Transverse colon (tissue), 4 donors: ENCODE measurements around the gene LAMC2. TPM values are rescaled to one million over a fixed set of nuclear protein-coding genes. Genes with fewer than 3 reads are reported as not detected.

Experiments
- DNase-seq: peaks from one replicate; pipeline ENCODE4 v3.0.0-alpha.2; 2019
- H3K27ac ChIP-seq, 4 donors: fragments of 200-600 bp; sonication (generic); 2 replicates each; pipeline ENCODE4 v1.5.1; 2016 to 2018; ENCODE audit warnings: inconsistent platforms in 4 of 4
- H3K27me3 ChIP-seq: fragments of 200-600 bp; sonication (generic); 2 replicates; pipeline ENCODE4 v1.5.1; 2017; ENCODE audit warnings: inconsistent platforms
- H3K36me3 ChIP-seq, 4 donors: fragments of 200-600 bp; sonication (generic); 2 replicates each; pipeline ENCODE4 v1.5.1; 2017 to 2019; ENCODE audit warnings: inconsistent platforms in 4 of 4
- H3K4me1 ChIP-seq, 4 donors: fragments of 200-600 bp; sonication (generic); 2 replicates each; pipeline ENCODE4 v1.5.1; 2017 to 2020; ENCODE audit warnings: inconsistent platforms in 4 of 4
- H3K4me3 ChIP-seq, 4 donors: fragments of 200-600 bp; sonication (generic); 1 replicate in 1 of 4; 2 replicates in 3 of 4; pipeline versions ENCODE4 v1.5.1 to v1.6.1; 2017 to 2019; ENCODE audit warnings: inconsistent platforms in 4 of 4
- H3K9me3 ChIP-seq, 2 donors: fragments of 200-600 bp; sonication (generic); 2 replicates each; pipeline ENCODE4 v1.5.1; 2017 to 2019; ENCODE audit warnings: inconsistent platforms in 2 of 2
- EP300 ChIP-seq: sonication (generic); formaldehyde crosslinking; IDR thresholded peaks from one replicate; pipeline ENCODE4 v1.6.1; 2017; ENCODE audit warnings: antibody characterized with exemption, low read depth
- POLR2A ChIP-seq: fragments of 450-650 bp; IDR thresholded peaks from one replicate; pipeline ENCODE4 v1.6.1; 2016; ENCODE audit warnings: antibody characterized with exemption, mild to moderate bottlenecking, moderate library complexity
- POLR2AphosphoS5 ChIP-seq, 3 donors: sonication (generic); formaldehyde crosslinking; IDR thresholded peaks; one replicate each; pipeline ENCODE4 v1.6.1; 2016; ENCODE audit warnings: antibody characterized with exemption in 3 of 3
- WGBS, 2 donors: methylation state at CpG; one replicate each; pipeline ENCODE4 v1.1.5; 2018; ENCODE audit warnings: low coverage in 1 of 2; 5-methylcytosine and 5-hydroxymethylcytosine counted together
- in situ Hi-C, 4 donors: fragments of 200-750 bp; cut with MboI; loops; one replicate each; pipeline versions ENCODE4 v1.15.0 to v1.15.1; 2017; ENCODE audit warnings: low sequenced_read_pairs in 3 of 4, low pct_ligation_motif_present in 1 of 4, low pct_unique_long_range_greater_than_20kb in 1 of 4
- intact Hi-C: fragments of 100-400 bp; cut with DNase I; formaldehyde crosslinking; loops from one replicate; pipeline ENCODE4 v1.15.1; 2023; ENCODE audit warnings: low total_unique reads
- total RNA-seq, 4 donors: library from RNA; depleted of rRNA; stranded (reverse); fragments of >200 nt; gene quantifications; one replicate each; pipeline ENCODE4 v1.1.0, GENCODE V29; 2016
- TF ChIP-seq, protein P1 (sequence below), 5 experiments: fragments of 200-600 bp in 3 of 5; fragments of 450-650 bp in 2 of 5; sonication (generic) in 3 of 5; IDR thresholded peaks; 1 replicate in 2 of 5; 2 replicates in 3 of 5; pipeline ENCODE4 v1.5.1; 2016 to 2017; ENCODE audit warnings: antibody characterized with exemption in 5 of 5, inconsistent platforms in 3 of 5, mild to moderate bottlenecking in 2 of 5, moderate library complexity in 1 of 5

Gene LAMC2
- total RNA-seq, 4 donors from 2014 or later = 9.7 to 25.9 (median 16.1) TPM

DNA sequence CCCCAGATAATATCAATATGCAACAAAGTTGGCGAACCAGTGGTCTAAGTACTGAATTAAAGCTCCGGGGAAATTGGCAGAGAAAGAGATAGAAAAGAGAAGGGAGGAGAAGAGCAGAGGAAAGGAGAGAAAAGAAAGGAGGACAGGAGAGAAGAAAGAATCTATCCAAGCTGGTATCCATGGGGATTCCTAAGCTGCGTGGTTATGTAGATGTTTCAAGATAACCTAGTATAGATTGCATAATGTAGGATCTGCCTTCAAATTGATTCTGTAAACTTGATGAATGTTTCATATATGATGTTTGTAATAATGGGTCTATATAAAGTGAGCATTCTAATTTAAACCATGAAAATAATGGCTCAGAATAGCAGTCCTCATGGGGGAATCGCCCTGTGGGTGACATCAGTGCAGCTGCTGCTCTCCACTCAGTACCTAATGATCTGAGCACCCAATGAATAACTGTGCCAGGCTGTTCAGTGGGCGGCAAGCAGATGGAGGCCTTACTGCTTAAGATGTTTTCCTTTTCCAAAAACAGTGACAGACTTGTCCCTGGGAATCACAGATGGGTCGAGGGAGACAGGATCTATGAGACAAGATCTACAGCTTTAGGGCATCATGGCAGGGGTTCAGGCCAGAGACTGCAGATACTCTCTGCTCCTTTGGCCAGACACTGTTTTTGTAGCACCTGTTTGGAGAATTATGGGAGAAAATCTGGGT, 78.0 kb downstream of the LAMC2 start:
- 65 to 83% methylated on average over 2 to 6 of the region's 6 CpGs for WGBS, 2 donors
- Histone ChIP-seq H3K4me1 (no peaks in the 10 kb centered on the region), H3K27ac (no peak overlapping the region), H3K36me3 (no peaks in the 10 kb centered on the region), H3K4me3 (no peak overlapping the region), H3K27me3 (no peaks in the 10 kb centered on the region), H3K9me3 (no peaks in the 10 kb centered on the region)
- DNase-seq = no peak
- TF ChIP-seq POLR2A (no peak), EP300 (no peak), POLR2AphosphoS5 (IDR thresholded peaks at IDR 0.05) (no peak)
- TF ChIP-seq, protein P1, sequence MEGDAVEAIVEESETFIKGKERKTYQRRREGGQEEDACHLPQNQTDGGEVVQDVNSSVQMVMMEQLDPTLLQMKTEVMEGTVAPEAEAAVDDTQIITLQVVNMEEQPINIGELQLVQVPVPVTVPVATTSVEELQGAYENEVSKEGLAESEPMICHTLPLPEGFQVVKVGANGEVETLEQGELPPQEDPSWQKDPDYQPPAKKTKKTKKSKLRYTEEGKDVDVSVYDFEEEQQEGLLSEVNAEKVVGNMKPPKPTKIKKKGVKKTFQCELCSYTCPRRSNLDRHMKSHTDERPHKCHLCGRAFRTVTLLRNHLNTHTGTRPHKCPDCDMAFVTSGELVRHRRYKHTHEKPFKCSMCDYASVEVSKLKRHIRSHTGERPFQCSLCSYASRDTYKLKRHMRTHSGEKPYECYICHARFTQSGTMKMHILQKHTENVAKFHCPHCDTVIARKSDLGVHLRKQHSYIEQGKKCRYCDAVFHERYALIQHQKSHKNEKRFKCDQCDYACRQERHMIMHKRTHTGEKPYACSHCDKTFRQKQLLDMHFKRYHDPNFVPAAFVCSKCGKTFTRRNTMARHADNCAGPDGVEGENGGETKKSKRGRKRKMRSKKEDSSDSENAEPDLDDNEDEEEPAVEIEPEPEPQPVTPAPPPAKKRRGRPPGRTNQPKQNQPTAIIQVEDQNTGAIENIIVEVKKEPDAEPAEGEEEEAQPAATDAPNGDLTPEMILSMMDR (IDR thresholded peaks at IDR 0.05) = no peak
- intact Hi-C loops (no loop called here), in situ Hi-C loops (no loop called here)

- peak in 1 of 3 donors; percentile 20 for TF ChIP-seq POLR2AphosphoS5 (IDR thresholded peaks at IDR 0.05)
- no peak for TF ChIP-seq EP300
- TF ChIP-seq POLR2A = no peak
- TF ChIP-seq, protein P1 (IDR thresholded peaks at IDR 0.05) = no peak
- intact Hi-C loops = no loop called here
- peak overlapping the region in 1 of 4 donors; percentile 43 for H3K27ac ChIP-seq
- no peaks in the 10 kb centered on the region for H3K36me3 ChIP-seq
- in situ Hi-C loops = no loop called here
- H3K4me1 ChIP-seq = no peaks in the 10 kb centered on the region
- 66% methylated on average over 7 of the region's 7 CpGs; no CpG with 5 or more reads in 1 of the 2 donors for WGBS, 2 donors
- no peak overlapping the region for H3K4me3 ChIP-seq
- H3K27me3 ChIP-seq = no peaks in the 10 kb centered on the region
- no peak for DNase-seq
- no peaks in the 10 kb centered on the region for H3K9me3 ChIP-seq
These were observed 81.8 kb downstream of the LAMC2 start for GRCh38 chr1:183267646-183268431.

DNA sequence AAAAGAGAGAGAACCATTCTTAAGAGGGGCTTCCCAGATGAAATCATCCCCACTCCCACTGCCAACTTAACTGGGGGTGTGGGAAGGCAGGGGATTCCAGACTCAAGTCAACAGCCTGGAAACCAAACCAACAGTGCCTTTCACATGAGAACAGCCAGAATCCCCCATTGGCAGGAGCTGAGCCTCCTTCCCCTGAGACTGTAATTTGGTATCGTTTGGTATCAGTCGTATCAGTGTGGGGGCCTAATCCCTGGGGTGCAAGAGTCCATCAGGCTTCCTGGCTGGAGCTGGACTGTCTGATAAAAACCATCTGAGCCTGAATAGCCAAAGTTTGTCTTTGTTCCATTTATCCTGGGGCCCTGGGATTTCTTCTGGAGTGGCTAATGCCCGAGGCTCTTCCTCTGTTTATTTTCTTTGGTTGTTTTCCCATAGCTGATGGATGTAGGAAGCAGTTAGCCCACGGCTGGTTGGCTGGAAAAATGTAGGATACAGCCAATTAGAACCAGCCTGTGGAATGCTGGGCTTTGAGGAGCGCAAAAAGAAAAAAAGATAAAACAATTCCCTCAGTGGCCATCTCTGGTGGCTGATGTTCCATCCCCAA, 84.6 kb downstream of the LAMC2 start:
- no peak for DNase-seq
- Histone ChIP-seq H3K27me3 (no peaks in the 10 kb centered on the region), H3K36me3 (no peaks in the 10 kb centered on the region), H3K9me3 (no peaks in the 10 kb centered on the region), H3K27ac (no peak overlapping the region), H3K4me1 (no peaks in the 10 kb centered on the region), H3K4me3 (no peak overlapping the region)
- in situ Hi-C loops (loop anchor here in 1 of 4 donors (10.0 kb wide), 1 partner anchor 354 kb away; no protein-coding TSS in a partner anchor), intact Hi-C loops (no loop called here)
- TF ChIP-seq, protein P1 (IDR thresholded peaks at IDR 0.05) = no peak
- TF ChIP-seq POLR2AphosphoS5 (IDR thresholded peaks at IDR 0.05) (no peak), EP300 (no peak), POLR2A (no peak)
- 47 to 53% methylated on average over 3 to 5 of the region's 5 CpGs for whole genome bisulfite sequencing, 2 donors

GRCh38 chr1:183272390-183272848, 86.4 kb downstream of the LAMC2 start:
- no peaks in the 10 kb centered on the region for H3K27me3 ChIP-seq
- intact Hi-C loops (no loop called here), in situ Hi-C loops (loop anchor here in 1 of 4 donors (10.0 kb wide), 1 partner anchor 352 kb away; no protein-coding TSS in a partner anchor)
- H3K27ac ChIP-seq = no peak overlapping the region
- TF ChIP-seq POLR2A = no peak
- no peak for TF ChIP-seq POLR2AphosphoS5 (IDR thresholded peaks at IDR 0.05)
- TF ChIP-seq, protein P1 (IDR thresholded peaks at IDR 0.05) = no peak
- no peak for TF ChIP-seq EP300
- H3K36me3 ChIP-seq = no peaks in the 10 kb centered on the region
- H3K9me3 ChIP-seq = no peaks in the 10 kb centered on the region
- no peak for DNase-seq
- no peaks in the 10 kb centered on the region for H3K4me1 ChIP-seq
- no peak overlapping the region for H3K4me3 ChIP-seq
- WGBS, 2 donors = 71 to 78% methylated on average over 1 to 4 of the region's 4 CpGs
